ENCODE data around the gene LARP4. TPM values are rescaled to one million over a fixed set of nuclear protein-coding genes. Genes with fewer than 3 reads are reported as not detected.

LARP4 gene
- total and polyA plus RNA-seq, 9 of the 15 experiments (the other 6 are each of a cell fraction or from before 2014, with no cell fraction given), result 31.6 to 84.5 (median 52.4) TPM

GRCh38 chr12:50401500-50402081 is 906 bp downstream of the LARP4 start:
- in situ Hi-C loops (cut with MboI), result no loop called here
- H3K9me3 ChIP-seq (replicated peaks; ENCODE audit: control insufficient read depth, insufficient read depth, low read depth, low read length), result no peaks in the 10 kb centered on the region
- H3K4me2 ChIP-seq (ENCODE audit: insufficient read depth, low read length), result peak overlapping the region; percentile 89
- FAIRE-seq (peak; percentile 26), DNase-seq (ENCODE audit: extremely low read depth in 1 of 4, low spot score in 3 of 4) (peak in 1 of 4 experiments; percentile 11), ATAC-seq (peak; percentile 36)
- H3K79me2 ChIP-seq (ENCODE audit: control insufficient read depth, insufficient read depth, low read length), result peaks cover 59% of the 10 kb centered on the region
- peak overlapping the region; percentile 63 for H2AFZ ChIP-seq (ENCODE audit: low read depth, low read length)
- BruUV-seq (replicated peaks), result TSS peak; percentile 59
- no peaks in the 10 kb centered on the region for H3K27me3 ChIP-seq (ENCODE audit: control insufficient read depth in 2 of 2, insufficient read depth in 2 of 2, low read length in 2 of 2)
- POLR2A ChIA-PET, result interaction anchor here (0.8 to 1.8 kb wide), 4 partner anchors 10 to 331 kb away, joined by 4 to 6 read pairs (median 4); no protein-coding TSS in a partner anchor
- CTCF ChIA-PET (ENCODE audit: low intra/inter-chr PET ratio), result no interaction called here
- H3K9me1 ChIP-seq (ENCODE audit: control insufficient read depth, insufficient read depth, low read length), result no peaks in the 10 kb centered on the region
- no peaks in the 10 kb centered on the region; a peak in 3 of 5 replicates for H3K4me1 ChIP-seq (replicated peaks in 1 of 2; ENCODE audit: control insufficient read depth in 2 of 2, insufficient read depth in 2 of 2, low read length in 2 of 2)
- H3K4me3 ChIP-seq, result peak overlapping the region; percentile 83
- peak overlapping the region; percentile 89 to 95 for H3K9ac ChIP-seq (ENCODE audit: insufficient read depth in 1 of 2, low read depth in 2 of 2, low read length in 2 of 2)
- intact Hi-C loops (cut with micrococcal nuclease), result no loop called here
- no peaks in the 10 kb centered on the region for H4K20me1 ChIP-seq (replicated peaks; ENCODE audit: control insufficient read depth, insufficient read depth, low read length)
- H3K27ac ChIP-seq (ENCODE audit: extremely low read depth, low read depth, low read length), result peak overlapping the region; percentile 92
- WGBS (ENCODE audit: insufficient coverage, low coverage, missing lambda C conversion rate), result 3% methylated on average over 16 of the region's 16 CpGs
- peaks cover 12% of the 10 kb centered on the region; the same call in 1 of the 3 replicates for H3K36me3 ChIP-seq (ENCODE audit: control insufficient read depth, insufficient read depth, low read length)
- TF ChIP-seq SIN3A (IDR thresholded peaks at IDR 0.05; ENCODE audit: borderline replicate concordance in 2 of 2, control insufficient read depth in 1 of 2, low read depth in 2 of 2, low read length in 2 of 2) (peak in 1 of 2 experiments; percentile 49; a peak in 2 of 4 replicates), STAT5A (IDR thresholded peaks at IDR 0.05; ENCODE audit: borderline replicate concordance, low read length) (0 out of 2 replicates have a peak, but pooled peaks have one; percentile 16), TBL1XR1 (IDR thresholded peaks at IDR 0.05; ENCODE audit: low read length in 2 of 2) (peak in 1 of 2 experiments; percentile 3; a peak in 1 of 4 replicates), HMGXB4 (CRISPR knock-in tag; IDR thresholded peaks at IDR 0.05) (no peak), UBTF (IDR thresholded peaks at IDR 0.05; ENCODE audit: borderline replicate concordance in 1 of 2, low read depth in 2 of 2, low read length in 2 of 2) (no peak), ETV5 (CRISPR knock-in tag; IDR thresholded peaks at IDR 0.05; ENCODE audit: low read depth) (0 out of 2 replicates have a peak, but pooled peaks have one; percentile 14), NR1H2 (CRISPR knock-in tag; IDR thresholded peaks at IDR 0.05) (0 out of 2 replicates have a peak, but pooled peaks have one; percentile 63), ZBTB2 (IDR thresholded peaks at IDR 0.05) (no peak), MAZ (CRISPR knock-in tag; conservative IDR thresholded peaks at IDR 0.05 in 1 of 2, IDR thresholded peaks at IDR 0.05 in 1 of 2) (0 out of 4 replicates have a peak, but pooled peaks of 1 of the 2 experiments have one; percentile 28), SAP30 (IDR thresholded peaks at IDR 0.05; ENCODE audit: borderline replicate concordance, insufficient read depth, low read depth, low read length, poor library complexity, severe bottlenecking) (peak; percentile 65)
